Testis (tissue), 3 donors: ENCODE measurements around the gene GNB1L. TPM values are rescaled to one million over a fixed set of nuclear protein-coding genes. Genes with fewer than 3 reads are reported as not detected.

Experiments
- DNase-seq: peaks from one replicate; pipeline ENCODE4 v3.0.0-alpha.2; 2019
- H3K27ac ChIP-seq, 2 donors: fragments of 200-600 bp; sonication (generic); one replicate each; pipeline ENCODE4 v1.5.1; 2019
- H3K27me3 ChIP-seq: fragments of 200-600 bp; sonication (generic); one replicate; pipeline ENCODE4 v1.5.1; 2019
- H3K36me3 ChIP-seq: fragments of 200-600 bp; sonication (generic); one replicate; pipeline ENCODE4 v1.5.1; 2017; ENCODE audit warnings: low read depth; ENCODE audit errors: missing control alignments
- H3K4me1 ChIP-seq: fragments of 200-600 bp; sonication (generic); one replicate; pipeline ENCODE4 v1.5.1; 2019
- H3K4me3 ChIP-seq, 2 donors: fragments of 200-600 bp; sonication (generic); one replicate each; pipeline ENCODE4 v1.5.1; 2017 to 2019
- H3K9me3 ChIP-seq: fragments of 200-600 bp; sonication (generic); one replicate; pipeline ENCODE4 v1.5.1; 2017
- POLR2A ChIP-seq: fragments of 450-650 bp; IDR thresholded peaks from one replicate; pipeline ENCODE4 v1.6.1; 2017; ENCODE audit warnings: antibody characterized with exemption, mild to moderate bottlenecking, moderate library complexity
- WGBS, 2 donors: methylation state at CpG; one replicate each; pipeline ENCODE4 v1.1.5; 2018; 5-methylcytosine and 5-hydroxymethylcytosine counted together
- intact Hi-C: fragments of 100-400 bp; cut with DNase I; formaldehyde crosslinking; loops from one replicate; pipeline ENCODE4 v1.15.1; 2023; ENCODE audit warnings: low total_unique reads
- polyA plus RNA-seq: library from polyadenylated mRNA; stranded (reverse); fragments of 350-450 nt; fragmentation: Illumina TruSeq; extraction: RNeasy Lipid Tissue Mini Kit (QIAGEN cat#74804); gene quantifications from one replicate; pipeline ENCODE4 v1.2.3, GENCODE V29; 2014; ENCODE audit warnings: low read depth, low replicate concordance; ENCODE audit not compliant: insufficient read depth
- total RNA-seq, 2 donors: library from RNA; depleted of rRNA; stranded (reverse); fragments of >200 nt; gene quantifications; one replicate each; pipeline ENCODE4 v1.2.3, GENCODE V29; 2016
- TF ChIP-seq, protein P1 (sequence below), 3 experiments: fragments of 450-650 bp in 2 of 3; fragments of 200-600 bp in 1 of 3; sonication (generic) in 1 of 3; IDR thresholded peaks; one replicate each; pipeline ENCODE4 v1.5.1; 2016 to 2019; ENCODE audit warnings: antibody characterized with exemption in 3 of 3, mild to moderate bottlenecking in 2 of 3, moderate library complexity in 1 of 3

Gene GNB1L
- total and polyA plus RNA-seq, 3 donors from 2014 or later: 5.5 to 6.9 (median 6.0) TPM

DNA sequence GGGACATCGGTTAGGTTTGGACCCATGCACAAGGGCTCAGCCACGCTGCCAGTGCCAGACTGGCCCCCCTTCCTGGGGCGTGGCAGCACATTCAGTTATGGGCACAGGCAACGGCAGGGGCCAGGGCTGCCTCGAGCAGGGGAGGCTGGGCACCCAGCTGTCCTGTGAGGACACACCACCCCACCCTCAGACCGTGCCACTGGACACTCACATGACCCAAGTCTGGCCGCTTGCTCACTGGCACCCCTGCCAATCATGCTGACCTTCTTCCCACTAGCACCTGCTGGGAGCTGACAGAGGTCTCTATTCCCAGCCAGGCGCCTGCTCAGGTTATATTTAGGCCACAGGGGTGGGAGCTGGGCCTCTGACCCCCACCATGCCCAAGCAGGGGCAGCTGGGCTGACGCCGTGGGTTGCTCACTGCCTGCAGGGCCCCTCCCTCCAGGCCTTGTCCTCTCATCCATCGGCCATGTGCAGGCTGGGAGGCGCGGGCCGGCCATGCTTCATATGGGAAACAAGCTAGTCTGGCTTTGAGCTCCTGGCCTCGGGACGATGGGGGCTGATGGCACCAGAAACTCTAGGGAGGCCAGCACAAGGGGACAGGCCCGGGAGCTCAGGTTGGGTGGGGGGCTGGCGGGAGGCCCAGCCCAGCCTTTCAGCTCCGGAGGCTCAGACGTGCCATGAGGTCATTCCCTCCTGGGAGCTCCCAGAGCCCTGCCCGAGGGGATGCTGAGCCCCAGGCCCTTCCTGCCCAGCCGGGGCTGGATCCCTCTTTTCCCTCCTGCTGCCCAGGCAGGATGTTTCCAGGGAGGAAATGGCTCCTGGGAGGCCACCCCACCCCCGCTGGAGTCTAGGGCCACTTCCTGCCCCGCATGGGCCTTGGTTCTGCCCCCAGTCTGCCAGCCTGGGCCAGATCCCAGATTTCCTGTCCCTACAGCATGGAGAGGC lies 109.2 kb downstream of the GNB1L start:
- no peak for DNase-seq
- Histone ChIP-seq H3K27me3 (no peaks in the 10 kb centered on the region), H3K9me3 (no peaks in the 10 kb centered on the region), H3K4me1 (no peaks in the 10 kb centered on the region), H3K36me3 (no peaks in the 10 kb centered on the region), H3K27ac (no peak overlapping the region), H3K4me3 (no peak overlapping the region)
- WGBS, 2 donors: 78 to 82% methylated on average over 8 to 24 of the region's 24 CpGs
- TF ChIP-seq, protein P1, sequence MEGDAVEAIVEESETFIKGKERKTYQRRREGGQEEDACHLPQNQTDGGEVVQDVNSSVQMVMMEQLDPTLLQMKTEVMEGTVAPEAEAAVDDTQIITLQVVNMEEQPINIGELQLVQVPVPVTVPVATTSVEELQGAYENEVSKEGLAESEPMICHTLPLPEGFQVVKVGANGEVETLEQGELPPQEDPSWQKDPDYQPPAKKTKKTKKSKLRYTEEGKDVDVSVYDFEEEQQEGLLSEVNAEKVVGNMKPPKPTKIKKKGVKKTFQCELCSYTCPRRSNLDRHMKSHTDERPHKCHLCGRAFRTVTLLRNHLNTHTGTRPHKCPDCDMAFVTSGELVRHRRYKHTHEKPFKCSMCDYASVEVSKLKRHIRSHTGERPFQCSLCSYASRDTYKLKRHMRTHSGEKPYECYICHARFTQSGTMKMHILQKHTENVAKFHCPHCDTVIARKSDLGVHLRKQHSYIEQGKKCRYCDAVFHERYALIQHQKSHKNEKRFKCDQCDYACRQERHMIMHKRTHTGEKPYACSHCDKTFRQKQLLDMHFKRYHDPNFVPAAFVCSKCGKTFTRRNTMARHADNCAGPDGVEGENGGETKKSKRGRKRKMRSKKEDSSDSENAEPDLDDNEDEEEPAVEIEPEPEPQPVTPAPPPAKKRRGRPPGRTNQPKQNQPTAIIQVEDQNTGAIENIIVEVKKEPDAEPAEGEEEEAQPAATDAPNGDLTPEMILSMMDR (IDR thresholded peaks at IDR 0.05): no peak
- intact Hi-C loops: no loop called here

DNA sequence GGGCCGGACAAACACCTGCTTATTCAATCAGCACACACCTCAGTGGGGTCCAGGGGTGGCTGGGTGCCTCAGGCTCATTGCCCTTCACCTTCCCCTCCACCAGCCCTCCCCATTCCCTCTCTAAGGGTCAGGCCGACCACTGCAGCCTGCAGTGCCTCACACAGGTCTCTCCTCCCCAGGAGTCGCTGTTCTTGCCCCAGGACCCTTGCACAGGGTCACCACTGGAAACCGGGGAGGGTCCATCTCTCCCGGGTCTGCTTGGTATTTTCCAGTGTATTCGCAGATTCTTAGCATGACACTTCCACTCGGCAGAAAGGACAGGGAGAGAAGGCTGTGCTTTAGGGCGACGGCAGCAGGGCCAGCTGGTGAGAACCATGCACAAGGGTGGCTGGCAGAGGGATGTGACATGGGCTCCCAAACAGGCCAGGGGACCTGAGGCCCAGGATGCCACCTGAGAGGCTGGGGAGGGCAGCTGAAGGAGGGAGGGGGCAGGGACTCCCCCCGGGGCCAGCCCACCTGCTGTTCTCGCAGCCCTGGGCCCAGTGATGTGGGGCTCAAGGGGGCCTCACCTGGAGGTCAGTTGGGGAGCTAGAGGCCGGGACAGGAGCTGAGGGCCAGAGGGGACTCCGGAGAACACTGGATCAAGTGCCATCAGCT lies 110.2 kb downstream of the GNB1L start:
- H3K9me3 ChIP-seq: no peaks in the 10 kb centered on the region
- WGBS, 2 donors: 83 to 94% methylated on average over 12 to 13 of the region's 13 CpGs
- intact Hi-C loops: no loop called here

GRCh38 chr22:19743651-19744050 lies 111.0 kb downstream of the GNB1L start:
- no peak overlapping the region for H3K4me3 ChIP-seq
- no peak for TF ChIP-seq POLR2A
- TF ChIP-seq, protein P1 (IDR thresholded peaks at IDR 0.05): no peak
- H3K27ac ChIP-seq: no peak overlapping the region
- no peak for DNase-seq
- H3K36me3 ChIP-seq: no peaks in the 10 kb centered on the region
- no peaks in the 10 kb centered on the region for H3K4me1 ChIP-seq
- no peaks in the 10 kb centered on the region for H3K9me3 ChIP-seq
- intact Hi-C loops: no loop called here
- WGBS, 2 donors: 88 to 100% methylated on average over 1 to 4 of the region's 4 CpGs
- H3K27me3 ChIP-seq: no peaks in the 10 kb centered on the region

More for the DNA sequence above, 110.2 kb downstream of the GNB1L start:
- TF ChIP-seq, protein P1 (IDR thresholded peaks at IDR 0.05): no peak
- no peak for TF ChIP-seq POLR2A
- DNase-seq: no peak
- no peaks in the 10 kb centered on the region for H3K4me1 ChIP-seq
- no peaks in the 10 kb centered on the region for H3K36me3 ChIP-seq
- H3K27ac ChIP-seq: no peak overlapping the region
- H3K27me3 ChIP-seq: no peaks in the 10 kb centered on the region
- no peak overlapping the region for H3K4me3 ChIP-seq

DNA sequence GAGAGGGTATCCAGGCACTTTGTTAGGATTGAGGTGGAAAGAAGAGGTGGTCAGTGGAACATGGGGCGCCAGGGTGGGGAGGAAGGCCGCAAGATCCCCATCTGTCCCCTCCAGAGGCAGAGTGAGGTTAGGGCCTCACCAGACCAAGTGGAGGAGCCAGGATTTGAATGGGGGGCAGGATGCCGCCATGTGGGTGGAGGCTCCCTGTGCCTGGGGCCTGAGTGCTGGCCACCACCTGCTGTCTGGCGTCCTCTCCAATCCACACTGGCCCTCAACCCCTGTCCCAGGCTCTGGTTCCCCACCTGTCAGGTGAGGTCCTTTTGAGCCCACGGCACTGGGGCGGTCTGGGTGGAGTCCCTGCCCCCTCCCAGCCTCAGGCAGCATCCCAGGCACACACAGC lies 111.6 kb downstream of the GNB1L start:
- H3K9me3 ChIP-seq: no peaks in the 10 kb centered on the region
- TF ChIP-seq POLR2A: no peak
- TF ChIP-seq, protein P1 (IDR thresholded peaks at IDR 0.05): no peak
- DNase-seq: no peak
- H3K27me3 ChIP-seq: no peaks in the 10 kb centered on the region
- H3K36me3 ChIP-seq: no peaks in the 10 kb centered on the region
- H3K4me3 ChIP-seq: no peak overlapping the region
- H3K4me1 ChIP-seq: no peaks in the 10 kb centered on the region
- intact Hi-C loops: no loop called here
- no peak overlapping the region for H3K27ac ChIP-seq
- WGBS, 2 donors: 89 to 95% methylated on average over 3 to 6 of the region's 6 CpGs
